GM18873 (cell line): Measurements from ENCODE around the gene PNCK.

ENCODE experiments used
- ATAC-seq: cut with Tn5 transposase; IDR thresholded peaks from one replicate; pipeline ENCODE4 v1.9.1; 2021; ENCODE audit warnings: mild to moderate bottlenecking, moderate library complexity, moderate number of reproducible peaks; ENCODE audit not compliant: unreplicated experiment, low FRiP score

PNCK gene

DNA sequence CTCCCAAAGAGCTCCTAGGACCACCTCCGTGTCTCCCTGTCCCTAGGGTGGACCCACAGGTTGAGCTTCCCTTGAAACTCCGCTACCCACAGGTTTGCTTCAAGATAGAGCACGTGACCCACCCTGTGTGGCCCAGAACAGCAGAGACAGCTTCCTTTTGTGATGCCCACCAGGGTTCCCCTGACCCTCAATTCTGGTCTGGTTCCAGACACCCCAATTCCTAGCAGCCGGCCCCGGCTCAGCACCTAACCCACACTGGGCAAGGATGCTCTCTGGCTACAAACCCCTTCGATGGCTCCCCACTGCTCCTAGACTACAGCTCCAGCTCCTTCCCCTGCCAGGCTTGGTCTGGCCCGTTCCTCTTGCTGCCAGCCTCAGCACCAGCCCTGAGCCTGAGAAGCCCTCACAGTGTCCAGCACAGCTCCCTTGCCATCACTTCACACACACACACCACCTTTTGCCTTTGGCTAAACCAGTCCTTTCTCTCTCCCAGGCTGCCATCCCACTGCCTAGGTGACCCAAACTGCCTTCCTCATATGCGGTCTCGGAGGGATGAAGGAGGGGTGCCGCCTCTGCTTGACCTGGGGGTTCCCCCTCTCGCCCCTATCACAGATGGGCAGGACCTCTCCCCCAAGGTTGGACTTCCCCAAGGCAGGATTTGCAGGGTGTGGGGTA lies 6.2 kb downstream of the PNCK start:
- no peak for ATAC-seq

- no peak for ATAC-seq
Measured at GRCh38 chrX:153665726-153666306, 7.8 kb downstream of the PNCK start.

GRCh38 chrX:153662266-153662665 lies 11.3 kb downstream of the PNCK start:
- no peak for ATAC-seq

DNA sequence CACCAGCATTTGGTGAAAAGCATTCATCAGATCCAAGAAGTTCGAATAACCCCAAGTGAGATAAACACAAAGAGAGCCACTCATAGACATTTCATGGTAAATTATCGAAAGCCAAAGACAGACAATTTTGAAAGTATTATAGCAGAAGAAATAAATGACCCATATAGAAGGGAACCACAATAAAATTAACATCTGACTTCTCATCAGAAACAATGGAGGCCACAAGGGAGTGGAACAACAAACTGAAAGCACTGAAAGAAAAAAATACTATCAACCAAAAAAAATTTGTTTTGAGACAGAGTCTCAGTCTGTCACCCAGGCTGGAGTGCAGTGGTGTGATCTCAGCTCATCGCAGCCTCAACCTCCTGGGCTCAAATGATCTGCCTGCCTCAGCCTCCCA lies 14.3 kb downstream of the PNCK start:
- no peak for ATAC-seq

GRCh38 chrX:153657161-153657560 lies 16.5 kb downstream of the PNCK start:
- no peak for ATAC-seq

GRCh38 chrX:153653556-153653955 lies 20.1 kb downstream of the PNCK start:
- no peak for ATAC-seq

GRCh38 chrX:153651540-153652079 lies 22.0 kb downstream of the PNCK start:
- no peak for ATAC-seq

GRCh38 chrX:153650959-153651358 lies 22.7 kb downstream of the PNCK start:
- ATAC-seq: no peak

DNA sequence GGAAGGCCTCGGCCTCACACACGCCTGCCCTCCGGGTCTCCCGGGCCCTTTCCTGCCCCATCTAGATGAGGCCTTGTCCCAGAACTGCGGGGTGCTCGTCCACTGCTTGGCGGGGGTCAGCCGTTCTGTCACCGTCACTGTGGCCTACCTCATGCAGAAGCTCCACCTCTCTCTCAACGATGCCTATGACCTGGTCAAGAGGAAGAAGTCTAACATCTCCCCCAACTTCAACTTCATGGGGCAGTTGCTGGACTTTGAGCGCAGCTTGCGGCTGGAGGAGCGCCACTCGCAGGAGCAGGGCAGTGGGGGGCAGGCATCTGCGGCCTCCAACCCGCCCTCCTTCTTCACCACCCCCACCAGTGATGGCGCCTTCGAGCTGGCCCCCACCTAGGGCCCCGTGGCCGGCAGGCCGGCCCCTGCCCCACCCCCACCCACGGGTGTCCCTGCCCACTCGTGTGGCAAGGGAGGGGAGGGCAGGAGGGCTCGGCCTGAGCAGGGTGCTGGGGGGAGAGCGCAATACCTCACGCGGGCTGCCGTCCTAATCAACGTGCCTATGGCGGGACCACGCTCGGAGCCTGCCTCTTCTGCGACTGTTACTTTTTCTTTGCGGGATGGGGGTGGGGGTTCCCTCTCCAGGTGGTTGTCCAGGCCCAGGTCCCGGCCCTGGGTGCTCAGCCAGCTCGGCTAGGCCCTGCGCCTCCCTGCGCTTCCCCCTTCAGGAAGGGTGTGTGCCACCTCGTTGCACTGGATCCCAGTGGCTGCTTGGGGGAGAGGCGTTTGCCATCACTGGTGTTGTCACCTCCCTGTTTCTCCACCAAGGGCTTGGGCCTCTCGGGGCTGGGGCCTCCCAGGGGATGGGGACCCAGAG lies 23.5 kb downstream of the PNCK start:
- no peak for ATAC-seq

DNA sequence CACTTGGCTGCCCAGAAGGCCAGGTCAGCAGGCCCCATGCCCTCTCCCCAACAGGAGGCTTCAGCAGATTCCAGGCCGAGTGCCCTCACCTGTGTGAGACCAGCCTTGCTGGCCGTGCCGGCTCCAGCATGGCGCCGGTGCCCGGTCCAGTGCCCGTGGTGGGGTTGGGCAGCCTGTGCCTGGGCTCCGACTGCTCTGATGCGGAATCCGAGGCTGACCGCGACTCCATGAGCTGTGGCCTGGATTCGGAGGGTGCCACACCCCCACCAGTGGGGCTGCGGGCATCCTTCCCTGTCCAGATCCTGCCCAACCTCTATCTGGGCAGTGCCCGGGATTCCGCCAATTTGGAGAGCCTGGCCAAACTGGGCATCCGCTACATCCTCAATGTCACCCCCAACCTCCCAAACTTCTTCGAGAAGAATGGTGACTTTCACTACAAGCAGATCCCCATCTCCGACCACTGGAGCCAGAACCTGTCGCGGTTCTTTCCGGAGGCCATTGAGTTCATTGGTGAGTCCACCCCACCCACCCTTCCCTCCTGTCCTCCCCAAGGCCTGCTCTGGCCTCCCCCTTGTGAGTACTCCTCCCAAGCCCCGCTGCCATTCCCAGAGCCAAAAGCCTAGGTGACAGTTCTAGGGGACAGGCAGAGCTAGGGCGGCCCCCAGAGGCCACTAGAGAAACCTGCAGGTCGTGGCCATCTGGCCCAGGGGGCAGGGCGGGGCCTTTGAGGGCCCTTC lies 24.3 kb downstream of the PNCK start:
- ATAC-seq: no peak

GRCh38 chrX:153648358-153649177 lies 25.0 kb downstream of the PNCK start:
- no peak for ATAC-seq

DNA sequence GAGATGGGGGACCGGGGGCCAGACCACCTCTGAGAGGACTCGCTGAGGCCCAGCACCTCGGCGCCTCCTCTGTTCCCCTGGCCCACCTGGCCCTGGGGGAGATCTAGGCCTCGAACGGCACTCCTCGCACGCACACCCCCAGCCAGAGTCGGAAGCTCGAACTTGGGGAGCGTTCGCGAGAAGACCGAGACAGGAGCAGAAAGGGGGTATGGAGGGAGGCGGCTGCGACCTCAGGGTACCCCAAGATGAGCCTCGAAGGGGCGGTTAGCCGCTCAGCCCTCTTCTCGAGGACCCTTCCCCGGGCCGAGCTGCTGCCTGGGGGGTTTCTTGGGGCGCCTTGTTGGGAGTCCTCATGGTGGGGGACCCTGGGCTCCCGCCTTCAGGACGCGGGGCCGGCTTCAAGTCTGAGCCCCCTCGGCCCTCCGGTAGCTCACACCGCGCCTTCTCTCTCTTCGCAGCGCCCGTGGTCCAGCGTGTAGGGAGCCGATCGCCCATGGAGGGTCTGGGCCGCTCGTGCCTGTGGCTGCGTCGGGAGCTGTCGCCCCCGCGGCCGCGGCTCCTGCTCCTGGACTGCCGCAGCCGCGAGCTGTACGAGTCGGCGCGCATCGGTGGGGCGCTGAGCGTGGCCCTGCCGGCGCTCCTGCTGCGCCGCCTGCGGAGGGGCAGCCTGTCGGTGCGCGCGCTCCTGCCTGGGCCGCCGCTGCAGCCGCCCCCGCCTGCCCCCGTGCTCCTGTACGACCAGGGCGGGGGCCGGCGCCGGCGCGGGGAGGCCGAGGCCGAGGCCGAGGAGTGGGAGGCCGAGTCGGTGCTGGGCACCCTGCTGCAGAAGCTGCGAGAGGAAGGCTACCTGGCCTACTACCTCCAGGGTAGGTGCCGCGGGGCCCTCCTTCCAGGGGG lies 25.9 kb downstream of the PNCK start:
- no peak for ATAC-seq

- ATAC-seq: no peak
Measured at GRCh38 chrX:153646620-153647373, 26.8 kb downstream of the PNCK start, which contains the start of gene DUSP9. DUSP9 (plus strand) TSS chrX:153647203; CDS start chrX:153647954, 751 bp downstream.

GRCh38 chrX:153645921-153646488 lies 27.6 kb downstream of the PNCK start:
- no peak for ATAC-seq

DNA sequence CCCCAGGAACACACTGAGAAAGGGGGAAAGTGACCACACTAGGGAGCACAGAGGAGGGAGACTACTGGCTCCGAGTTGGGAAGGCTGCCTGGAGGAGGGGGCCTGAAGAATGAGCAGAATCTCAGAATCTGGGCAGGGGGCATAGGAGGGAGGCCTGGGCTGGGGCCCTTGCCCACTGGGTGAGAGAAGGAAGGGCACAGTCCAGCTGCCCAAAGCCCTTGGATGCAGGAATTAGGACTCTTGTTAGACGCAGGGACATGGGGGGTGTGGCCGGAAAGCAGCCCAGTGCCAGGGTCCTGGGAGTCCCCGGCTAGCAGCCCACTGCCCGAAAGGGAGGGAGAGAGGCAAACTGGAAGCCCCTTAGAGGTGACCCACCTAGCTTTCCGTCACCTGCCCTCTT lies 28.5 kb downstream of the PNCK start:
- ATAC-seq: no peak

- no peak for ATAC-seq
Measured at GRCh38 chrX:153644356-153645125, 29.1 kb downstream of the PNCK start.
